Astrocyte of the spinal cord (primary cell): Measurements from ENCODE around the gene CD72.

Experiments
- DNase-seq: peaks from one replicate; pipeline ENCODE4 v3.0.0; 2011; ENCODE audit warnings: low read depth, low spot score
- H3K4me3 ChIP-seq: 2 replicates; pipeline ENCODE4 v1.5.1; 2011; ENCODE audit warnings: low read depth, mild to moderate bottlenecking, low read length, moderate library complexity
- in situ Hi-C: cut with HindIII; loops from 2 replicates; pipeline ENCODE4 v1.10.0; 2017; ENCODE audit warnings: low sequenced_read_pairs
- TF ChIP-seq, protein P1 (sequence below): IDR thresholded peaks from 2 replicates; pipeline ENCODE4 v1.5.1; 2012; ENCODE audit warnings: low read depth, mild to moderate bottlenecking, low read length, inconsistent platforms

Gene CD72

DNA sequence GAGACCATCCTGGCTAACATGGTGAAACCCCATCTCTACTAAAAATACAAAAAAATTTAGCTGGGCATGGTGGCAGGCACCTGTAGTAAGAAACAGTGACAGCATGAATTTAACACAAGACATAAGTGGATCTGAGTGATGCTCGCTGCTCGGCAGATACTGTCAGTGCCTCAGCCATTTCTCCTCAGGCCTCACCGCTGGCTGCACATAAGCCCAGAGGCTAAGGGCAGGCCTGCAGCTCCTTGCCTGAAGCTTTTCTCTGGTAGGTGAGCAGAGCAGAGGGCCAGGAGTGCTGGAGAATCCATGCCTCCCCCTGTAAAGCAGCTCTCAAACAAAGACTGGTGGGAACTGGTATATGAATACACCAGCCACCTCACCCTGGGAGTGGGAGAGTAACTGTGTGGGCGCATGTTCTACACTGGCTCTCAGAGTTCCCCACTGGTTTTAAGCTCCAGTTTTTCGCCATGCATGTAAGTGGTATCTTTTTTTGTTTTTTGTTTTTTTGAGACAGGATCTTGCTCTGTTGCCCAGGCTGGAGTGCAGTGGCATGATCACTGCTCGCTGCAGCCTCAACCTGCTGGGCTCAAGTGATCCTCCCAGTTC is 10.3 kb upstream of the CD72 start:
- DNase-seq: no peak
- TF ChIP-seq, protein P1, sequence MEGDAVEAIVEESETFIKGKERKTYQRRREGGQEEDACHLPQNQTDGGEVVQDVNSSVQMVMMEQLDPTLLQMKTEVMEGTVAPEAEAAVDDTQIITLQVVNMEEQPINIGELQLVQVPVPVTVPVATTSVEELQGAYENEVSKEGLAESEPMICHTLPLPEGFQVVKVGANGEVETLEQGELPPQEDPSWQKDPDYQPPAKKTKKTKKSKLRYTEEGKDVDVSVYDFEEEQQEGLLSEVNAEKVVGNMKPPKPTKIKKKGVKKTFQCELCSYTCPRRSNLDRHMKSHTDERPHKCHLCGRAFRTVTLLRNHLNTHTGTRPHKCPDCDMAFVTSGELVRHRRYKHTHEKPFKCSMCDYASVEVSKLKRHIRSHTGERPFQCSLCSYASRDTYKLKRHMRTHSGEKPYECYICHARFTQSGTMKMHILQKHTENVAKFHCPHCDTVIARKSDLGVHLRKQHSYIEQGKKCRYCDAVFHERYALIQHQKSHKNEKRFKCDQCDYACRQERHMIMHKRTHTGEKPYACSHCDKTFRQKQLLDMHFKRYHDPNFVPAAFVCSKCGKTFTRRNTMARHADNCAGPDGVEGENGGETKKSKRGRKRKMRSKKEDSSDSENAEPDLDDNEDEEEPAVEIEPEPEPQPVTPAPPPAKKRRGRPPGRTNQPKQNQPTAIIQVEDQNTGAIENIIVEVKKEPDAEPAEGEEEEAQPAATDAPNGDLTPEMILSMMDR: no peak
- H3K4me3 ChIP-seq: no peak overlapping the region
- in situ Hi-C loops: no loop called here

DNA sequence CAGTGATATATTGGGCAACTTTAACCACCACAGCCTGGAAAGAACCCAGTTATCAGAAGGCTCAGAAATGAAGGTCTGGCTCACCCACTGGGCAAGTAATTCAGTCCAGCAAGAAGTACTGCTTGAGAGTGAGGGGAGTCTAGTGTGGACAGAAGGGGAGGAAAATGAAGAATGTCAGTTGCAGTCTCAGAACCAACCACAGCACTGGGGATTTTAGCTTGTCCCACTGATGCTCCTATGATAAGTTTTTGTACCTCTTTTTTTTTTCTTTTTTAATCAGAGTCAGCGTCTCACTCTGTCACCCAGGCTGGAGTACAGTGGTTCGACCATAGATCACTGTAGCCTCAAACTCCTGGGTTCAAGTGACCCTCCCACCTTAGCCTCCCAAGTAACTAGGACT is 9.4 kb upstream of the CD72 start:
- TF ChIP-seq, protein P1: no peak
- DNase-seq: no peak
- H3K4me3 ChIP-seq: no peak overlapping the region
- in situ Hi-C loops: no loop called here

DNA sequence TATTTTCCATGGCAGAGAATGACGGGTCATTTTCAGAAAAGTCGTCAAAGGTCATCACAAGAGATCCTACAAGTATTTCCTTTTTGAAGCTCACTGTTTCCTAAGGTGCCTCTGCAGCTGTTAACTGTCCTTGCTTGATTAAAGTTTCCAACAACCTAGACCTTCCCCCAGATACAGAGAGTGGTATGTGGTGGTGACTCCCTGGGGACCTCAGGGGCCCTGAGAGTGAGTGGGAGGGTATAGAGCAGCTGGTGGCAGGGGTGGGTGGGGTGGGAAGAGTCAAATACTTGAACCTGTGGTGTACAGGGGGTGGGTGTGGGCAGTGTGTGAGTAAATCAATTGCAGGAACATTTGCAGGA is 1.6 kb upstream of the CD72 start:
- TF ChIP-seq, protein P1: no peak
- H3K4me3 ChIP-seq: no peak overlapping the region
- in situ Hi-C loops: no loop called here
- DNase-seq: no peak

DNA sequence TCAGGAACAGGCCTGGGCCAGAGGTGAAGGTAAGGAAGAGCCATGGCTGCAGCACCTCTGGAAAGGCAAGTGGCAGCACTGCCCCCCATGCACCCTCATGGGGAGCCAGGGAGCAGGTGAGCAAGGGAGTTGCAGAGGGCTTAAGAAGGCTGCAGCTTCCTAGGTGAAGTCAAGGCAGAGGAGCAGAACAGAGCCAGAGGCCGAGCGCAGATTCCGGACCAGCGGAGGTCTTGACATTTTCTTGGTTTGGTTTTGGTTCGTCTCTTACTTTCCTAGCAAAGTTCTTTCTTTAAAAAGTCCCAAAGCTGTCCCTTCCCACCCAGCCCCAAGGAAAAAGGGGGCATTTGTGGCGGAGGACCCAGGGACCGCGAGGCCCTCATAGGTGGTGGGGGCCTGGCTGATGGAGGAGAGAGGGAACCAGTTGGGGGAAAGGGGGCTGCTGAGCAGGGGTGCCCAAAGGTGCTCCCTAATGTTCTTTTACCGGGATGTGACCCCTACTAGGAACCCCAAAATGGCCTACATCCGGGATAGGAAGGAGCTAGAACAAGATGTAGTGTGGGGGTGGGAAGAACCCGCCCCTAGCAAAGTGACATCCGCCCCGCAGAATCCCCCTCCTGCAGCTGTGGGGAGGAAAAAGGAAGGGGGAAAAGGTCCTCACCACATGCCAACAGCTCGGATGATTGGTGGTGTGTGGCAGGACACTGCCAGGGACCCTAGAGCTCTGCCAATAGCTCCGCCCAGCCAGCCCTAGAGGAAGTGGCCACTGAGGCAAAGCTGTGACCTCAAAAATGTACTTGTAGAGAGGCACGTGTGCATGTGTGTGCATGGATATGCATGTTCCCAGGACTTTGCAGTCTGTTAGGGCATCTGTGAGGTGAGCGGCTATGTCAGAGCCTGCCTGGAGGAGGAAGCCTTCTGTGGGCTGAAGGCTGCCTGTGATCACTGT is 914 bp upstream of the CD72 start:
- DNase-seq: no peak
- no peak overlapping the region for H3K4me3 ChIP-seq
- TF ChIP-seq, protein P1: no peak
- in situ Hi-C loops: no loop called here

DNA sequence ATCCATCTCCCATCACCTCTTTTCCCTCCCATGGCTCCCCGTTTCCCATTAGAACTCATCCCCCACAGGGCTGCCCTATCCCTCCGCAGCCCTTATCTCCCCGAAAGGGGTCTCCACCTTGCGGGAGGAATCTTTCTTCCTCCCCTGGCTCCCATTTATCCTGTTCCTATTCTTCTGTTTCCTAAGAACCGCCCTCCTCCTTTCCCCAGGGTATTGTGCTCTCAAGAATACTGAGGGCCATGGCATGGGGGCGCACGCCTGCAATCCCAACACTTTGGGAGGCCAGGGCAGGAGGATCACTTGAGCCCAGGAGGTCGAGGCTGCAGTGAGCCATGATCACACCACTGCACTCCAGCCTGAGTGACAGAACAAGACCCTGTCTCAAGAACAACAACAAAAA is 665 bp downstream of the CD72 start:
- no peak overlapping the region for H3K4me3 ChIP-seq
- TF ChIP-seq, protein P1: no peak
- in situ Hi-C loops: no loop called here

DNA sequence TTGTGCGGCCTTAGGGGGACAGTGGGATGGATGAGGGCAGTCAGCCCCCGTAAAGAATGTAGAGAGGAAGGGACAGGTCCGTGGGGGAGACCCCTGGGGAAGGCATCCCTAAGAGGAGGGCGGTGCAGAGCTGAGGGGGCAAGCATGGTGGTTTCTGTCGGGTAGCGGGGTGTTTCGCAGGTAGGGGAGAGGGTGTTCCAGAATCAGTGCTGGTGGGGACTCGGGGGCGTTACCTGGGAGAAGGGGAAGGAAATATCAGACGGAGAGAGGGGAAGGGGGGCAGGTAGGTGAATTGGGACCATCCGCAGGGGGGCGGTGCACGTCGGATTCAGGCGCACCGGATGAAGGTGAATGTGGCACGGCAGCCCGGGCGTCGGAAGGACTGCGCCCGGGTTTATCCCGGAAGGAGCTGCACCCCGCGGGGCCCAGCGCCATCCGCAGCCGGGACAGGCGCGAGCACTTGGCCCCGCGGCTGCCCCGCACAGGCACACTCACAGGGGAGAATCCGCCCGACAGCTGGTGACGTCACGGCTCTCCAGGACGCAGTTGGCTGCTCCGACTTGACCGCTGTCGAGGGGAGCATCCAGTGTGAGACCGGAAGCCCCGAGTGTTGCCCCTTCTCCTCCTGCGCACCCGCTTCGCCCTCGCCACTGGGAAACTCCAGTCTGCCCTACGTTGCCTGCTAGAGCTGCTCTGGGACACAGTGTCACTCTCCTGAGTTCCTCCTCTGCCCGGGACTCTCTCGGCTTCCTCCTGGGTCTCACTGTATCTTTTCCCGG is 1.3 kb downstream of the CD72 start:
- in situ Hi-C loops: no loop called here
- peak; percentile 27 for DNase-seq
- TF ChIP-seq, protein P1: peak; percentile 0
- H3K4me3 ChIP-seq: peak overlapping the region; percentile 24

More for the DNA sequence above, 665 bp downstream of the CD72 start:
- DNase-seq: no peak
